OCI-LY1 (cell line): ENCODE measurements around the gene METTL26.

Experiments
- H2AFZ ChIP-seq: fragments of 200-600 bp; sonication (generic), shearing (Covaris generic); 2 replicates; pipeline ENCODE4 v1.6.0; 2014; ENCODE audit warnings: antibody characterized with exemption, mild to moderate bottlenecking, low read length
- H3F3A ChIP-seq: fragments of 200-600 bp; sonication (generic), shearing (Covaris generic); 2 replicates; pipeline ENCODE4 v1.6.0; 2014; ENCODE audit warnings: mild to moderate bottlenecking, antibody characterized with exemption, low read length, moderate library complexity; ENCODE audit not compliant: insufficient read depth
- H3K27ac ChIP-seq: fragments of 200-600 bp; sonication (generic); 2 replicates; pipeline ENCODE4 v1.5.1; 2014; ENCODE audit warnings: low read length, mixed run types, mild to moderate bottlenecking, low read depth; ENCODE audit not compliant: poor library complexity, severe bottlenecking
- H3K27me3 ChIP-seq: fragments of 200-600 bp; sonication (generic); 2 replicates; pipeline ENCODE4 v1.6.0; 2014; ENCODE audit warnings: antibody characterized with exemption, mild to moderate bottlenecking, low read length, moderate library complexity; ENCODE audit not compliant: insufficient read depth
- H3K36me3 ChIP-seq: fragments of 200-600 bp; sonication (generic); 2 replicates; pipeline ENCODE4 v1.6.1; 2014; ENCODE audit warnings: mild to moderate bottlenecking, antibody characterized with exemption, low read length, moderate library complexity, mixed read lengths; ENCODE audit not compliant: insufficient read depth
- H3K4me1 ChIP-seq: fragments of 200-600 bp; sonication (generic); 2 replicates; pipeline ENCODE4 v1.5.1; 2014; ENCODE audit warnings: mild to moderate bottlenecking, low read length, moderate library complexity; ENCODE audit not compliant: insufficient read depth, severe bottlenecking
- H3K4me2 ChIP-seq: fragments of 200-600 bp; sonication (generic), shearing (Covaris generic); 2 replicates; pipeline ENCODE4 v1.6.1; 2014; ENCODE audit warnings: low read length
- H3K4me3 ChIP-seq: fragments of 200-600 bp; sonication (generic); 2 replicates; pipeline ENCODE4 v1.5.1; 2014; ENCODE audit warnings: low read length, low read depth, mild to moderate bottlenecking, mixed read lengths; ENCODE audit not compliant: poor library complexity, severe bottlenecking
- H3K79me2 ChIP-seq: fragments of 200-600 bp; shearing (Covaris generic); 2 replicates; pipeline ENCODE4 v1.6.1; 2016; ENCODE audit warnings: mixed run types, low read length, mixed read lengths; ENCODE audit not compliant: insufficient read depth
- H3K9ac ChIP-seq: fragments of 200-600 bp; sonication (generic), shearing (Covaris generic); 2 replicates; pipeline ENCODE4 v1.6.1; 2014; ENCODE audit warnings: mild to moderate bottlenecking, low read length, mixed read lengths
- H3K9me2 ChIP-seq: fragments of 200-600 bp; sonication (generic), shearing (Covaris generic); 2 replicates; pipeline ENCODE4 v1.6.1; 2014; ENCODE audit warnings: low read depth, mild to moderate bottlenecking, low read length, mixed read lengths
- H3K9me3 ChIP-seq: fragments of 200-600 bp; shearing (Covaris generic); 2 replicates; pipeline ENCODE4 v1.6.1; 2014; ENCODE audit warnings: low read length, mixed read lengths
- H4K20me1 ChIP-seq: fragments of 200-600 bp; sonication (generic), shearing (Covaris generic); 2 replicates; pipeline ENCODE4 v1.6.0; 2016; ENCODE audit warnings: mild to moderate bottlenecking, low read length; ENCODE audit not compliant: insufficient read depth
- CTCF ChIP-seq: fragments of 200-600 bp; sonication (generic), shearing (Covaris generic); IDR thresholded peaks from 2 replicates; pipeline ENCODE4 v1.5.1; 2017; ENCODE audit warnings: mild to moderate bottlenecking, antibody characterized with exemption, low read length, moderate library complexity, mixed read lengths
- EZH2 ChIP-seq: fragments of 200-600 bp; sonication (generic), shearing (Covaris generic); IDR thresholded peaks from 2 replicates; pipeline ENCODE4 v1.8.0; 2017; ENCODE audit warnings: borderline replicate concordance, mixed run types, mild to moderate bottlenecking, antibody characterized with exemption, low read length, moderate library complexity, mixed read lengths

METTL26 gene

GRCh38 chr16:658679-659571 lies 22.8 kb upstream of the METTL26 start:
- H3K36me3 ChIP-seq: peaks cover 47% of the 10 kb centered on the region
- H3K4me1 ChIP-seq: peaks cover 6% of the 10 kb centered on the region
- H2AFZ ChIP-seq: no peak overlapping the region
- no peak overlapping the region for H3K27ac ChIP-seq
- H3K79me2 ChIP-seq: no peaks in the 10 kb centered on the region
- no peaks in the 10 kb centered on the region for H3K27me3 ChIP-seq
- TF ChIP-seq CTCF: peak; percentile 30; the same call in 1 of the 2 replicates
- no peak for TF ChIP-seq EZH2
- H3K4me2 ChIP-seq: no peak overlapping the region
- no peak overlapping the region for H3K9ac ChIP-seq
- H3K9me3 ChIP-seq: no peaks in the 10 kb centered on the region
- no peaks in the 10 kb centered on the region for H3K9me2 ChIP-seq
- H3F3A ChIP-seq: no peaks in the 10 kb centered on the region
- no peak overlapping the region for H3K4me3 ChIP-seq
- H4K20me1 ChIP-seq: no peaks in the 10 kb centered on the region

- no peaks in the 10 kb centered on the region for H3K27me3 ChIP-seq
- no peak overlapping the region for H3K27ac ChIP-seq
- peaks cover 6% of the 10 kb centered on the region for H3K4me1 ChIP-seq
- H3K9ac ChIP-seq: no peak overlapping the region
- no peak overlapping the region for H3K4me2 ChIP-seq
- H3K9me3 ChIP-seq: no peaks in the 10 kb centered on the region
- H4K20me1 ChIP-seq: no peaks in the 10 kb centered on the region
- H2AFZ ChIP-seq: no peak overlapping the region
- no peaks in the 10 kb centered on the region for H3K9me2 ChIP-seq
- no peak for TF ChIP-seq EZH2
- TF ChIP-seq CTCF: no peak
- H3K36me3 ChIP-seq: peaks cover 49% of the 10 kb centered on the region
- no peaks in the 10 kb centered on the region for H3F3A ChIP-seq
- no peak overlapping the region for H3K4me3 ChIP-seq
- H3K79me2 ChIP-seq: no peaks in the 10 kb centered on the region
These were observed 21.4 kb upstream of the METTL26 start for GRCh38 chr16:657487-657886.

GRCh38 chr16:654034-654433 lies 17.9 kb upstream of the METTL26 start:
- no peak for TF ChIP-seq EZH2
- TF ChIP-seq CTCF: no peak
- no peaks in the 10 kb centered on the region for H4K20me1 ChIP-seq
- H3K9me3 ChIP-seq: no peaks in the 10 kb centered on the region
- H3K36me3 ChIP-seq: peaks cover 36% of the 10 kb centered on the region
- no peak overlapping the region for H2AFZ ChIP-seq
- H3K9me2 ChIP-seq: no peaks in the 10 kb centered on the region
- H3K27me3 ChIP-seq: no peaks in the 10 kb centered on the region
- no peak overlapping the region for H3K9ac ChIP-seq
- no peak overlapping the region for H3K4me2 ChIP-seq
- no peak overlapping the region for H3K27ac ChIP-seq
- H3K79me2 ChIP-seq: no peaks in the 10 kb centered on the region
- H3F3A ChIP-seq: no peaks in the 10 kb centered on the region
- no peak overlapping the region for H3K4me3 ChIP-seq
- H3K4me1 ChIP-seq: peaks cover 15% of the 10 kb centered on the region
